K562 (cell line): ENCODE data around the gene CAPZB. TPM values are rescaled to one million over a fixed set of nuclear protein-coding genes. Genes with fewer than 3 reads are reported as not detected.

Source experiments
- ARID1B ChIP-seq: fragments of 450-650 bp; IDR thresholded peaks from 2 replicates; pipeline ENCODE4 v1.6.1; 2016; ENCODE audit warnings: antibody characterized with exemption, mild to moderate bottlenecking, inconsistent platforms
- BRD4 ChIP-seq: fragments of 200-600 bp; sonication (generic); IDR thresholded peaks from 2 replicates; pipeline ENCODE4 v1.6.1; 2017; ENCODE audit warnings: inconsistent platforms
- CEBPG ChIP-seq, 3 experiments: fragments of 200-800 bp in 1 of 3; sonication (Bioruptor generic) in 1 of 3; sonication (generic) in 1 of 3; formaldehyde crosslinking in 1 of 3; IDR thresholded peaks in 2 of 3; conservative IDR thresholded peaks in 1 of 3; 2 replicates each; pipeline versions ENCODE4 v1.6.1 to v1.8.0; 2016 to 2022; ENCODE audit warnings: missing compliant biosample characterization in 2 of 3, missing genetic modification characterization in 2 of 3, mild to moderate bottlenecking in 1 of 3, missing genetic modification reagents in 1 of 3
- CREB1 ChIP-seq, 2 experiments: sonication (generic) in 1 of 2; formaldehyde crosslinking in 1 of 2; IDR thresholded peaks; 2 replicates each; pipeline versions ENCODE4 v1.6.1 to v1.8.0; 2012 to 2022; ENCODE audit warnings: inconsistent platforms in 1 of 2, mild to moderate bottlenecking in 1 of 2, missing genetic modification reagents in 1 of 2, moderate library complexity in 1 of 2
- E2F6 ChIP-seq, 2 experiments: IDR thresholded peaks; 2 replicates each; pipeline ENCODE4 v1.6.1; 2011; ENCODE audit warnings: borderline replicate concordance in 1 of 2, control low read depth in 1 of 2, low read depth in 1 of 2, low read length in 1 of 2, mild to moderate bottlenecking in 1 of 2, mixed read lengths in 1 of 2, moderate library complexity in 1 of 2; ENCODE audit not compliant: insufficient read depth in 1 of 2, insufficient read length in 1 of 2, poor library complexity in 1 of 2, severe bottlenecking in 1 of 2; ENCODE audit errors: extremely low read depth in 1 of 2
- HNRNPH1 ChIP-seq: fragments of 200-400 bp; formaldehyde crosslinking; optimal IDR thresholded peaks from 2 replicates; pipeline ENCODE3; 2017; ENCODE audit warnings: low read depth, mild to moderate bottlenecking, low read length, moderate library complexity
- IFI16 ChIP-seq: fragments of 250-450 bp; sonication (Bioruptor Pico); IDR thresholded peaks from 2 replicates; pipeline ENCODE4 v2.1.2; 2022; ENCODE audit warnings: mild to moderate bottlenecking, inconsistent platforms
- KLF10 ChIP-seq: fragments of 250-450 bp; sonication (Bioruptor Pico); IDR thresholded peaks from 2 replicates; pipeline ENCODE4 v1.6.1; 2021; ENCODE audit warnings: matching md5 sums
- LCOR ChIP-seq: sonication (generic); formaldehyde crosslinking; IDR thresholded peaks from 2 replicates; pipeline ENCODE4 v1.8.0; 2022; ENCODE audit warnings: mild to moderate bottlenecking, missing genetic modification reagents
- MYBL2 ChIP-seq, 2 experiments: fragments of 450-650 bp in 1 of 2; sonication (generic) in 1 of 2; formaldehyde crosslinking in 1 of 2; IDR thresholded peaks; 2 replicates each; pipeline versions ENCODE4 v1.6.1 to v1.8.1; 2017 to 2022; ENCODE audit warnings: borderline replicate concordance in 1 of 2, inconsistent platforms in 1 of 2, low read depth in 1 of 2, mild to moderate bottlenecking in 1 of 2, missing genetic modification reagents in 1 of 2, moderate library complexity in 1 of 2
- NFATC3 ChIP-seq: fragments of 450-650 bp; IDR thresholded peaks from 2 replicates; pipeline ENCODE4 v1.6.1; 2017; ENCODE audit warnings: mild to moderate bottlenecking
- NFIX ChIP-seq: fragments of 250-450 bp; sonication (Bioruptor Pico); IDR thresholded peaks from 2 replicates; pipeline ENCODE4 v1.4.0; 2020; ENCODE audit warnings: low read depth, mild to moderate bottlenecking, moderate library complexity
- PHF20 ChIP-seq: fragments of 450-650 bp; IDR thresholded peaks from 2 replicates; pipeline ENCODE4 v1.6.1; 2018; ENCODE audit not compliant: partially characterized antibody
- POLR3G ChIP-seq: IDR thresholded peaks from 2 replicates; pipeline ENCODE4 v1.6.1; 2011; ENCODE audit not compliant: insufficient read length, insufficient replicate concordance; ENCODE audit errors: extremely low read depth
- SAFB ChIP-seq: fragments of 200-400 bp; formaldehyde crosslinking; IDR thresholded peaks from 2 replicates; pipeline ENCODE4 v1.6.1; 2017; ENCODE audit warnings: low read depth, low read length, borderline replicate concordance
- SETDB1 ChIP-seq: IDR thresholded peaks from one replicate; pipeline ENCODE4 v1.6.1; 2012; ENCODE audit warnings: low read length, control low read depth, inconsistent platforms
- SNAPC5 ChIP-seq: fragments of 250-450 bp; sonication (Bioruptor Pico); IDR thresholded peaks from 2 replicates; pipeline ENCODE4 v1.8.0; 2021; ENCODE audit warnings: moderate library complexity, mild to moderate bottlenecking, inconsistent platforms
- TRIM28 ChIP-seq: fragments of 450-650 bp; IDR thresholded peaks from 2 replicates; pipeline ENCODE4 v1.6.1; 2017
- USF1 ChIP-seq: sonication (generic); formaldehyde crosslinking; IDR thresholded peaks from 2 replicates; pipeline ENCODE4 v1.9.0; 2022; ENCODE audit warnings: mild to moderate bottlenecking, missing genetic modification reagents
- ZBTB8A ChIP-seq: fragments of 450-650 bp; IDR thresholded peaks from 2 replicates; pipeline ENCODE4 v1.6.1; 2018; ENCODE audit warnings: mild to moderate bottlenecking, moderate library complexity; ENCODE audit not compliant: partially characterized antibody
- ZNF561 ChIP-seq: fragments of 450-650 bp; formaldehyde crosslinking; conservative IDR thresholded peaks from 2 replicates; pipeline ENCODE4 v1.4.0; 2020; ENCODE audit warnings: mild to moderate bottlenecking, moderate library complexity
- ZNF583 ChIP-seq: fragments of 250-450 bp; sonication (Bioruptor Pico); IDR thresholded peaks from 2 replicates; pipeline ENCODE4 v1.4.0; 2020
- ZNF586 ChIP-seq: fragments of 450-650 bp; formaldehyde crosslinking; conservative IDR thresholded peaks from 2 replicates; pipeline ENCODE4 v1.4.0; 2020; ENCODE audit warnings: mild to moderate bottlenecking, moderate library complexity
- ZNF75A ChIP-seq: fragments of 450-650 bp; formaldehyde crosslinking; IDR thresholded peaks from 2 replicates; pipeline ENCODE4 v1.4.0; 2020; ENCODE audit warnings: mild to moderate bottlenecking
- ZNF764 ChIP-seq: fragments of 250-450 bp; sonication (Bioruptor Pico); IDR thresholded peaks from 2 replicates; pipeline ENCODE4 v1.4.0; 2020; ENCODE audit warnings: low read depth, mild to moderate bottlenecking, moderate library complexity
- ZSCAN29 ChIP-seq: fragments of 450-650 bp; IDR thresholded peaks from 2 replicates; pipeline ENCODE4 v1.6.1; 2017
- polyA plus RNA-seq, 8 experiments: library from polyadenylated mRNA; depleted of rRNA in 4 of 8; stranded (reverse) in 5 of 8; unstranded in 3 of 8; fragments of >200 nt; fragmentation: Nextera tagmentation in 2 of 8; fragmentation: Illumina TruSeq in 1 of 8; extraction: Ambion mirVana in 2 of 8; extraction: Trizol in 1 of 8; gene quantifications; 2 replicates each; pipeline versions ENCODE4 v1.2.1 to v1.2.3, GENCODE V29; 2011 to 2014; ENCODE audit warnings: inconsistent platforms in 1 of 8, missing spikeins in 1 of 8
- total RNA-seq, 7 experiments: library from RNA; depleted of rRNA in 6 of 7; stranded (reverse); fragments of >200 nt in 6 of 7; fragmentation: Illumina TruSeq in 2 of 7; extraction: Trizol in 2 of 7; gene quantifications; 2 replicates each; pipeline versions ENCODE4 v1.2.1 to v1.2.3, GENCODE V29; 2011 to 2021; ENCODE audit warnings: low replicate concordance in 1 of 7
- TF ChIP-seq, protein P1 (sequence below), 2 experiments: fragments of 450-650 bp; IDR thresholded peaks; 2 replicates each; pipeline ENCODE4 v1.6.1; 2016

Gene CAPZB
- total and polyA plus RNA-seq, 9 of the 15 experiments (the other 6 are each of a cell fraction or from before 2014, with no cell fraction given): 57.6 to 297 (median 125) TPM

DNA sequence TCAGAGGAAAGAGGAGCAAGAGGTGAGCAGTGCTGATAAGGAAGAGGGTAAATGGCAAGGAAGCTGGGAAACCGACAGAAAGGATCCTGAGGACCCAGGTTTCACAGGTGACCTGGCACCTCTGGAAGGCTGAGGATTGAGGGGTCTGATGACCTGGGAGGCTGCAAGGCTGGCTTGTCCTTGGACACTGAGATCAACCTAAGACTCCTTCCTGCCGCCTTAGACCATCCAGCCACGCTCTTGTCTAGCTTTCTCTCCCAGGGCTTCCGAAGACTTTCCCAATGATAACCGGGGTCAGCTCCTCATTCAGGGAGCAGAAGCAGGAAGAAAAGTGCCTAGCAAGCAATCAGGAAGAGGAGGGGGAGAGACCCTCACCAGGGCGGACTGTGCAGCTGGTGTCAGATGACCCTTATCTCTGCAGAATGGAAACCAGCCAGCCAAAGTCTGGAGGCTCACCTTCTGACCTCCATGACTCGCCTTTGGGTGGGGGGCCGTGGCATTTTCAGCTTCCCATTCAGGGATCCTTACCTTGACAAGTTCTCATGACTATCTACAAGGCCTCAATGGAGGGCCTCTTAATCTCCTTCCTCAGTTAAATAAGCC lies 77.7 kb downstream of the CAPZB start (continued):
- TF ChIP-seq SAFB: no peak
- no peak for TF ChIP-seq SETDB1
- no peak for TF ChIP-seq ZBTB8A
- TF ChIP-seq NFIX (CRISPR knock-in tag): no peak
- no peak for TF ChIP-seq E2F6 (IDR thresholded peaks at IDR 0.05; ENCODE audit: borderline replicate concordance in 1 of 2, extremely low read depth in 1 of 2, insufficient read depth in 1 of 2, insufficient read length in 1 of 2, low read depth in 1 of 2, low read length in 1 of 2, poor library complexity in 1 of 2, severe bottlenecking in 1 of 2)
- TF ChIP-seq HNRNPH1: no peak
- TF ChIP-seq NFATC3: no peak
- no peak for TF ChIP-seq CEBPG (CRISPR knock-in tag; IDR thresholded peaks at IDR 0.05)
- no peak for TF ChIP-seq CEBPG (tag; conservative IDR thresholded peaks at IDR 0.05 in 1 of 2, IDR thresholded peaks at IDR 0.05 in 1 of 2)
- no peak for TF ChIP-seq LCOR
- TF ChIP-seq ZNF764 (CRISPR knock-in tag): no peak
- TF ChIP-seq, protein P1, sequence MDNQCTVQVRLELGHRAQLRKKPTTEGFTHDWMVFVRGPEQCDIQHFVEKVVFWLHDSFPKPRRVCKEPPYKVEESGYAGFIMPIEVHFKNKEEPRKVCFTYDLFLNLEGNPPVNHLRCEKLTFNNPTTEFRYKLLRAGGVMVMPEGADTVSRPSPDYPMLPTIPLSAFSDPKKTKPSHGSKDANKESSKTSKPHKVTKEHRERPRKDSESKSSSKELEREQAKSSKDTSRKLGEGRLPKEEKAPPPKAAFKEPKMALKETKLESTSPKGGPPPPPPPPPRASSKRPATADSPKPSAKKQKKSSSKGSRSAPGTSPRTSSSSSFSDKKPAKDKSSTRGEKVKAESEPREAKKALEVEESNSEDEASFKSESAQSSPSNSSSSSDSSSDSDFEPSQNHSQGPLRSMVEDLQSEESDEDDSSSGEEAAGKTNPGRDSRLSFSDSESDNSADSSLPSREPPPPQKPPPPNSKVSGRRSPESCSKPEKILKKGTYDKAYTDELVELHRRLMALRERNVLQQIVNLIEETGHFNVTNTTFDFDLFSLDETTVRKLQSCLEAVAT (IDR thresholded peaks at IDR 0.05): no peak
- TF ChIP-seq BRD4: no peak
- TF ChIP-seq CREB1 (IDR thresholded peaks at IDR 0.05): 0 out of 2 replicates have a peak, but pooled peaks have one; percentile 20
- no peak for TF ChIP-seq CREB1 (CRISPR knock-in tag; IDR thresholded peaks at IDR 0.05)
- no peak for TF ChIP-seq TRIM28
- TF ChIP-seq PHF20: no peak
- no peak for TF ChIP-seq POLR3G
- TF ChIP-seq KLF10 (CRISPR knock-in tag): no peak
- no peak for TF ChIP-seq SNAPC5 (CRISPR knock-in tag)
- no peak for TF ChIP-seq ZNF561 (CRISPR knock-in tag)
- peak; percentile 92 for TF ChIP-seq ARID1B
- TF ChIP-seq ZNF75A (CRISPR knock-in tag): no peak
- no peak for TF ChIP-seq MYBL2 (IDR thresholded peaks at IDR 0.05; ENCODE audit: low read depth)
- no peak for TF ChIP-seq MYBL2 (CRISPR knock-in tag; IDR thresholded peaks at IDR 0.05; ENCODE audit: borderline replicate concordance)
- no peak for TF ChIP-seq ZNF586 (CRISPR knock-in tag)
- no peak for TF ChIP-seq ZNF583 (CRISPR knock-in tag)
- no peak for TF ChIP-seq USF1 (CRISPR knock-in tag)
- no peak for TF ChIP-seq IFI16 (CRISPR knock-in tag)
- no peak for TF ChIP-seq ZSCAN29
